Activated T-helper 2 cell treated with anti-CD3 and anti-CD28 coated beads, Interferon-gamma antibody, Interleukin-2, Interleukin-4, amounts not matched to agents 10 μg/mL and 5 μg/mL and 100 μg/mL, durations not matched to agents 14 hours and 24 hours and 36 hours (primary cell): ENCODE results near the gene PRKAB2. TPM values are rescaled to one million over a fixed set of nuclear protein-coding genes. Genes with fewer than 3 reads are reported as not detected.
A peak's percentile ranks its signal among the peaks of the same experiment; 100 is the strongest.

Source experiments
- DNase-seq: peaks from one replicate; pipeline ENCODE4 v3.0.0; 2021; ENCODE audit warnings: low spot score
- H3K27ac Mint-ChIP-seq: one replicate; pipeline ENCODE4 v1.8.0; 2021; ENCODE audit warnings: mixed read lengths
- H3K27me3 Mint-ChIP-seq: one replicate; pipeline ENCODE4 v1.8.0; 2021; ENCODE audit warnings: low read depth, mixed read lengths
- H3K36me3 Mint-ChIP-seq: one replicate; pipeline ENCODE4 v1.8.0; 2021; ENCODE audit warnings: low read depth, mixed read lengths
- H3K4me1 Mint-ChIP-seq: one replicate; pipeline ENCODE4 v1.8.0; 2021; ENCODE audit warnings: low read depth, mixed read lengths
- H3K4me3 Mint-ChIP-seq: one replicate; pipeline ENCODE4 v1.8.0; 2021; ENCODE audit warnings: low read depth, mild to moderate bottlenecking, moderate library complexity, mixed read lengths
- H3K9me3 Mint-ChIP-seq: one replicate; pipeline ENCODE4 v1.8.0; 2021; ENCODE audit warnings: mixed read lengths
- intact Hi-C: fragments of 100-400 bp; cut with micrococcal nuclease; formaldehyde crosslinking; loops from one replicate; pipeline ENCODE4 v1.15.1; 2023
- total RNA-seq: library from RNA; stranded (reverse); gene quantifications from 2 replicates; pipeline ENCODE4 v1.2.3, GENCODE V29; 2022

Gene PRKAB2, protein sequence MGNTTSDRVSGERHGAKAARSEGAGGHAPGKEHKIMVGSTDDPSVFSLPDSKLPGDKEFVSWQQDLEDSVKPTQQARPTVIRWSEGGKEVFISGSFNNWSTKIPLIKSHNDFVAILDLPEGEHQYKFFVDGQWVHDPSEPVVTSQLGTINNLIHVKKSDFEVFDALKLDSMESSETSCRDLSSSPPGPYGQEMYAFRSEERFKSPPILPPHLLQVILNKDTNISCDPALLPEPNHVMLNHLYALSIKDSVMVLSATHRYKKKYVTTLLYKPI
- 9.1 and 9.5 TPM in 2 replicates for total RNA-seq

DNA sequence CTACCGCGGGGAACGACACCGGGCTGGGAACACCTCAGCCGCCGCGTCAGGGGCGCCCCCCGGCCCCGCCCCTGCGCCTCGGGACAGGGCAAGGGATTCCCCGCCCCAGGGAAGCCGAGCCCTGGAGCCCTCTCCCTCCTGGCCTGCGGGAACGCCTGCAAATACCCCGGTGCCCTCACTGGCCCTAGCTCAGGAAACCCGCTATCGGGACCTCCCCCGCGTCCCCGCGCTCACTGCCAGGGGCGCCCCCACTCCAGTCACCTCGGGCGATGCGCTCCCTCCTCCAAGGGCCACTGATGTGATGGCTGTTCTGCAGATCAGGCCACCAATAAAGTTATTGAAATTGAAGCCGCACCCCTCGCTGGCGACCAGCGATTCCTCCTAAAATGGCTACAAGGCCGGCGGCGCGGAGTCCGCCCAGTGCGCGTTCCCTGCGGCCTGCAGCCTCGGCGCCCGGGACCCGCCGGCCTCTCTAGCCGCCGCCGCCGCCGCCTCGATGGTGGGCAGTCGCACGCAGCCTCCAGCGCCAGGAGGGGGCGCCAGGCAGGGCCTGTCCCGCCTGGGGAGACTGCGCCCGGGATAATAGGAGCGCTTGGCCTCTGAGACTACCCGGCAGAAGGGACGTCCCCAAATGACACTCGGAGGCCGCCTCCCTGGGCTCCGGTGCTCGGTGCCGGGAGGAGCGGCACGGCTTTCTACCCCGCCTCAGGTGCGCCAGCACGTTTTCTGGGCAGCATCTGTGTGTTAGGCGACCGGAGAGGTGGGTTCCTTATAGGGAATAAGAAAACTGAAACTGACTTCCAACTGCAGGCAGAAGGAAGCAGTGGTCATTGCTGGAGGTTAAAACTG is at the start of gene PRKAB2:
TSS of gene PRKAB2 (minus strand) at position 303 of the 849 bp plus-strand sequence. CDS start 326 bp downstream, outside the sequence.
- H3K27me3 Mint-ChIP-seq, result peaks cover 5% of the 10 kb centered on the region
- peak within 1 kb of the TSS; percentile 96 for H3K27ac Mint-ChIP-seq
- peak within 1 kb of the TSS; percentile 96 for H3K4me3 Mint-ChIP-seq
- peak; percentile 87 for DNase-seq
- H3K4me1 Mint-ChIP-seq, result peaks cover 37% of the 10 kb centered on the region
- no peaks in the 10 kb centered on the region for H3K9me3 Mint-ChIP-seq
- peaks cover 22% of the 10 kb centered on the region for H3K36me3 Mint-ChIP-seq
- intact Hi-C loops, result loop anchor here (1.0 kb wide), 2 partner anchors 70 to 88 kb away; partner anchors contain the start of gene CHD1L

DNA sequence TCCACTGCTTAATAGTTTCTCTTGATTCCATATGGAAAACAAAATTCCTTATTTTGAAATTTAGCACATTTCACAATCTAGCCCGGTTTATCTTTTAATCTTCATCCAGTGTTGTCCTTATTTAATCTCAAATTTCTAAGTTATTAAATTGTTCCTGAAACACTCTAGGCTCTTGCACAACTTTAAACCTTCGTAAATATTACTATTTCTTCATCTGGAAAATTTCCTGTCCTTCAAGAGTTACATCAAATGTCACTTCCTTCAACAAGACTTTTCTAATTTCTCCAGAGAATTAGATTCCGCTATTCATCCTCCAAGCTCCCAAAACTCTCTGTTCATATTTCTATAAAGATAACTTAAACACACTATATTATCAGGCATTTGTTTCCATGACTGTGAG is 46.3 kb upstream of the PRKAB2 start:
- DNase-seq, result no peak
- Mint-ChIP-seq H3K4me3 (no peak overlapping the region), H3K36me3 (no peaks in the 10 kb centered on the region), H3K4me1 (no peaks in the 10 kb centered on the region), H3K27me3 (peaks cover 19% of the 10 kb centered on the region), H3K9me3 (no peaks in the 10 kb centered on the region), H3K27ac (no peak overlapping the region)
- intact Hi-C loops, result no loop called here

DNA sequence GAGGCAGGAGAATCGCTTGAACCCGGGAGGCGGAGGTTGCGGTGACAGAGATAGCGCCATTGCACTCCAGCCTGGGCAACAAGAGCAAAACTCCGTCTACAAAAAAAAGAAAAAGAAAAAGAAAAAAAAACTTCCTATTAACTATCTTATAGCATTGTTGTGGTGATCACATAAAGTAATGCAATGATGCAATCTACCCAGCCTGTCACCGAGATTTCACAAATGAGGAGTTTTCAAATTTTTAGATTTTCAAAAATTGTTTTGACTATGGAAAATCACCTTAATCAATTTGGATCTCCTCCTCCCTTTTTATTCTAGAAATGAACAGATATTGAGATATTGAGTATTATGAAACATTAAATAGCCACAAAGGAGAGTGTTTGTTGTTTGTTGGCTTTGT is 44.9 kb upstream of the PRKAB2 start:
- DNase-seq, result no peak
- Mint-ChIP-seq H3K36me3 (no peaks in the 10 kb centered on the region), H3K4me1 (no peaks in the 10 kb centered on the region), H3K4me3 (no peak overlapping the region), H3K9me3 (no peaks in the 10 kb centered on the region), H3K27ac (no peak overlapping the region), H3K27me3 (peaks cover 18% of the 10 kb centered on the region)
- intact Hi-C loops, result no loop called here

DNA sequence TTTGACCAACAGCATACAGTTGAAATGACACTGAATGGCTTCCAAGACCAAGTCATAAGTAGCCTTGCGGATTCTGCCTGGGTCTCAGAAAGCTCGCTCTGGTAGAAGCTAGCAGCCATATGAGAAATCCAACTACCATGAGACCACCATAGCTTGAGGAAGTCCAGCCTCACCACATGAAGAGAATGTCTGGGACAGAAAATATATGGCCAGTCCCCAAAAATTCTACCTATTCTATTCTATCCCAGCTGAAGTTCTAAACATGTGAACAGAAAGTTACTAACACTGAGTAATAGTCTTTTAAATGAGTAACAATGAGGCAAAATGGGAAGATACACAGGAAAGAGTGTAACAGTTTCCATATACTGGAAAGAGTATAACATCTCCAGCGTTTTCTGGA is 43.9 kb upstream of the PRKAB2 start:
- Mint-ChIP-seq H3K27ac (no peak overlapping the region), H3K27me3 (peaks cover 20% of the 10 kb centered on the region), H3K4me1 (no peaks in the 10 kb centered on the region), H3K4me3 (no peak overlapping the region), H3K9me3 (no peaks in the 10 kb centered on the region), H3K36me3 (no peaks in the 10 kb centered on the region)
- no peak for DNase-seq
- intact Hi-C loops, result no loop called here

DNA sequence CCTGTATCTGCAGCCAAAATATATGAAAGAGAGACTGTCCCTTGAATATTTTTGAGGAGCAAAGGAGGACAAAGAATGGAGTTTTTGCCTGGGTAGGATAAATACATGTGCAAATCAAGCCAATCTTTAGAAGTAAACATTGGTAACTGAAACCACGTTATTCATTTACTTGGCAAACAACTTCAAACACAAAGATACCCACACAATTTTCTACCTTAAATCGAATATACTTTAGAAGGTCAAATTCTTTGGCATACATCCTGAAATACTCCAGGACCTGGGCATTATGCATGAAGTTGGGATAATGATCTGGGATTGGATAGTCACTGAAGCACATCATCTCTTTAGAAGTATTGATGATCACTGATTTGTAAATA is 43.3 kb upstream of the PRKAB2 start:
- H3K36me3 Mint-ChIP-seq, result no peaks in the 10 kb centered on the region

DNA sequence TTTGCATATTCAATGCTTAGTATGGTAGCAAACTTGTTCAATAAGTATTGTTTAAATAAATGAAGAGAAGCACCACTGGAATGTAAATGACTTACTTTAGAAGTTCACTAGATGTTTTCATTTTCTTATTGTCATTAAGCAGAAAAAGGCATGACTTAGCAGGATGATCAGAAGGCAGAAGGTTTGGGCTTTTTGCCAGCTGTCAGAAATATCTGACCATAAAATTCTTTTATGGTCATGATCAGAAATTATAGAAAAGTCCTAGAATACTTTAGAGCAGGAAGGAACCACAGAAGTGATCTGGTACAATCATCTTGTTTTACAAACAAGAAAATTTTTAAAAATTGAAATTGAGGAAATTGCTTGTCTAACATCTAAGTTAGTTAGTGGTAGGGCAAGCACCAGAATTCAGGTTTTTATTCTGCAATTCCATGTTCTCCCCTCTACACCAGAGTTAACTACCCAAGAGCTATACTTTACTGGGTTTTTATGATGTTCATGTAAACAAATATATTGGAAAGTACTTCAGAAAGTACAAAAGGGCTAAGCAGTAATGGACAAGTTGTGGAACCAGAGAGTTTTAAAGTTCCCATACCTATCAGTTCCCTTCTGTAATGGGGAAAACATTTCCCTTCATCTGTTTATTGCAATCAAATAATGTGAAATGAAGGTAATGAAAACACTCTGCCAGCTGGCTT is 42.7 kb upstream of the PRKAB2 start:
- Mint-ChIP-seq H3K27me3 (peaks cover 17% of the 10 kb centered on the region), H3K36me3 (no peaks in the 10 kb centered on the region), H3K4me3 (no peak overlapping the region), H3K9me3 (no peaks in the 10 kb centered on the region), H3K27ac (no peak overlapping the region), H3K4me1 (no peaks in the 10 kb centered on the region)
- no peak for DNase-seq
- intact Hi-C loops, result no loop called here

More for the DNA sequence above, 43.3 kb upstream of the PRKAB2 start:
- peaks cover 20% of the 10 kb centered on the region for H3K27me3 Mint-ChIP-seq
- no peak overlapping the region for H3K4me3 Mint-ChIP-seq
- H3K27ac Mint-ChIP-seq, result no peak overlapping the region
- intact Hi-C loops, result no loop called here
- no peaks in the 10 kb centered on the region for H3K9me3 Mint-ChIP-seq
- DNase-seq, result no peak
- H3K4me1 Mint-ChIP-seq, result no peaks in the 10 kb centered on the region

DNA sequence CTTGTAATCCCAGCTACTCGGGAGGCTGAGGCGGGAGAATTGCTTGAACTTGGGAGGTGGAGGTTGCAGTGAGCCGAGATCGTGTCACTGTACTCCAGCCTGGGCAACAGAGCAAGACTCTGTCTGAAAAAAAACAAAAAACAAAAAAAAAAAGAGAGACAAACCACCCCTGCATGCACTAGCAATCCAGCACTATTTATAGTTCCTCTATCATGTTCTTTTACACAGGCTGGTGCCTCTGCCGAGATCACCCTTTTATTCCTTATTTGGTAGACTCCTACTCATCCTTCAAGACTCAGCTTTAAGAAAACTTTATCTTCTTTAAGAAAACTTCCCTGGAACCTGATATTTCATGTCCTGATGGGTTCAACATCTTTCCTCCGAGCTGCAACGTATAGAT is 42.1 kb upstream of the PRKAB2 start:
- no peaks in the 10 kb centered on the region for H3K4me1 Mint-ChIP-seq
- intact Hi-C loops, result no loop called here
- no peak overlapping the region for H3K27ac Mint-ChIP-seq
- H3K9me3 Mint-ChIP-seq, result no peaks in the 10 kb centered on the region
- peaks cover 17% of the 10 kb centered on the region for H3K27me3 Mint-ChIP-seq
- H3K4me3 Mint-ChIP-seq, result no peak overlapping the region
- H3K36me3 Mint-ChIP-seq, result no peaks in the 10 kb centered on the region
- DNase-seq, result no peak

DNA sequence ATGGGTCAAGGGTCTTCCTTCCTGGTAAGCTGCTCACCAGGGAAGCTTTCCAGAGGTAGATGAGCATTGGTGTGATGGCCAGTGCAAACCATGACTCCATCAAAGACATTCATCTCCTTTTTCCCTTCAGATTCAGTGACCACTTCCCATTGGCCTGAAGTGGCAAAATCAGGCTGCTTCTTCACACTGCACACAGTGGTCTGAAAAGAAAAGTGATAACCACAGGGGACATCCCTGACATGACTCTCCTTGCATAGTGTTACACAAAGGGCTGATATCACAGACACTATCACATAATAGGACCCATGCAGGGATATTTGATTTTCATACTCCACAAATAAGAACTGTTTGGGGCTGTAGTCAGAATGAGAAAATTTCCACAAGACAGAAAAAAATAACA is 41.0 kb upstream of the PRKAB2 start:
- no peaks in the 10 kb centered on the region for H3K36me3 Mint-ChIP-seq
- DNase-seq, result no peak

DNA sequence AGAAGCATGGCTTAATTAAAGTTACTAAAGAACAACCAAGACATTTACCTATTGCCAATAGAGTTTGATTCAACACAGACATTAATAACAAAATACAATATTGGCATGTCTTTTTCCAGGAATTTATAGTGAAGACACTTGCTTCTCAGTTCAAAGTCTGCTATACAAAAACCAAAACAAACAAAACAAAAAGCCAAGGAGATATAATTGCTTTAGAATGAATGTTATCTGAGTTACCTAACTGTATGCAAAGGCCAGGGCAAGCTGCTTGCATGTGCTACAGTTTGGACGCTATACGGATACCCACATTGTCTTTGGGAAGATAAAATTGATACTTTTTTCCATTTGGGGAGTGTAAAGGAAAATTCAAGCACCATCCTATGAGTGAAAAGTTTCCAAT is 39.3 kb upstream of the PRKAB2 start:
- H3K9me3 Mint-ChIP-seq, result no peaks in the 10 kb centered on the region
- peaks cover 13% of the 10 kb centered on the region for H3K27me3 Mint-ChIP-seq
- DNase-seq, result no peak
- intact Hi-C loops, result no loop called here
- H3K4me3 Mint-ChIP-seq, result no peak overlapping the region
- H3K27ac Mint-ChIP-seq, result no peak overlapping the region
- H3K36me3 Mint-ChIP-seq, result no peaks in the 10 kb centered on the region
- no peaks in the 10 kb centered on the region for H3K4me1 Mint-ChIP-seq

More for the DNA sequence above, 41.0 kb upstream of the PRKAB2 start:
- no peak overlapping the region for H3K4me3 Mint-ChIP-seq
- intact Hi-C loops, result no loop called here
- no peaks in the 10 kb centered on the region for H3K4me1 Mint-ChIP-seq
- H3K27me3 Mint-ChIP-seq, result peaks cover 13% of the 10 kb centered on the region
- no peak overlapping the region for H3K27ac Mint-ChIP-seq
- H3K9me3 Mint-ChIP-seq, result no peaks in the 10 kb centered on the region

DNA sequence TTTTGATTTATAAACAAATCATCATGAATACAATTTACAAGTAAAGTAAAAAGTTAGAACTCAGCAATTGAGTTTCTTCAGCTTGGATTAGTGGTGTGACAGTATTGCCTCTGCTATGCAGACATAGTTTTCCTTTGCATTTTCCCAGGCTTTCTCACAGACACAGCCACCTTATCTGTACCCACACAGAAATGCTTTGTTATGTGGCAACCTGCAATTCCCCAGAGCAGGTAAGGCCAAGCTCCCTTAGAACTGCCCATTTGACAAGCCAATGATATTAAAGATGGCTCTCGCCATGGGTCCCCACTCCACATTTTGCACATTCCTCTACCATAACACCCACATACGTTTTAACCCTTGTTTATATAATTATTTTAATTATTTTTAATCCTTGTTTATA is 38.7 kb upstream of the PRKAB2 start:
- Mint-ChIP-seq H3K36me3 (no peaks in the 10 kb centered on the region), H3K4me3 (no peak overlapping the region), H3K4me1 (no peaks in the 10 kb centered on the region), H3K9me3 (no peaks in the 10 kb centered on the region), H3K27ac (no peak overlapping the region), H3K27me3 (peaks cover 12% of the 10 kb centered on the region)
- intact Hi-C loops, result no loop called here
- no peak for DNase-seq

DNA sequence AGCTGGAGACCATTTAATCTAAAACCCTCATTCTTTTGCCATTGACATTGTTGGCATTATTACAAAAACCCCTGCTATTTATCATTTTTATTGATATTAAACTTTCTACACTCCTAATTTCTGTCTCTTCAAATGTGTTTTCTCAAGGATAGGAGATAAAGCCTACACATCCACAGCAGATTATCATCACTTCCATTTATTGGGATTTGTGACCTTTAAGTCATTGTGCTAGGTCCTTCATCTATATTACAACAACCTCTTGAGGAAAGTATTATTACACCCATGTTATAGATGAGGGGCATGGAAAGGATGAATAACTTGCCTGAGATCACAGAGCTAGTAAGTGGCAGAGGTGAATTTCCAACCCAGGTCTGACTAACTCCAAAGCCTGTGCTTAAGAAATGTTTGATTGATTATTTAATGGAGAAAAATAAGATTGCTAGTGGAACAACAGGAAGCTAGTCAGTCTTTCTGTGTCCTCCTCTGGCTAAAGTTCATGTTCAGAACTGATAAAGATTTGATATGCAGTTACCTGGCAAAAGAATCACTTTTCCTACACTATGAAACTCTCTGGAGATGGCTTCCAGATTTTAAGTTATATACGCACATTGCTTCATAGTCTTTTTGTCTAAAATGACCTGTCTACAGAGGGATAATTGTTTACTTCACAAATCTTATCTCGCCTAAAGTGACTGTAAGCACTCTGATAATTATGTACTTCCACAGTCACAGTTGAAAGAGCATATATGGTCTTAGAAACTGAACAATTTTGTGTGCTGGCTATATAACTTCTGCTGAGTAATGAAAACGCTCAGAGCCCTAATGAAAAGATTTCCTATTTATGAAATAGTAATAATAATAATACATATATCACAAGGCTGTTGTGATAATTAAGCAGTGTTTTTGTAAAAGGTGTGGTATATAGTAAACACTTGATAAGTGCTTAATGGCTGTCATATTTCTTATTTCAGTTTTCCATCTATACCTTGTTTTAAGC is 37.9 kb upstream of the PRKAB2 start:
- Mint-ChIP-seq H3K27ac (no peak overlapping the region), H3K27me3 (peaks cover 10% of the 10 kb centered on the region), H3K4me1 (no peaks in the 10 kb centered on the region), H3K4me3 (no peak overlapping the region), H3K9me3 (no peaks in the 10 kb centered on the region), H3K36me3 (no peaks in the 10 kb centered on the region)
- no peak for DNase-seq
- intact Hi-C loops, result no loop called here

DNA sequence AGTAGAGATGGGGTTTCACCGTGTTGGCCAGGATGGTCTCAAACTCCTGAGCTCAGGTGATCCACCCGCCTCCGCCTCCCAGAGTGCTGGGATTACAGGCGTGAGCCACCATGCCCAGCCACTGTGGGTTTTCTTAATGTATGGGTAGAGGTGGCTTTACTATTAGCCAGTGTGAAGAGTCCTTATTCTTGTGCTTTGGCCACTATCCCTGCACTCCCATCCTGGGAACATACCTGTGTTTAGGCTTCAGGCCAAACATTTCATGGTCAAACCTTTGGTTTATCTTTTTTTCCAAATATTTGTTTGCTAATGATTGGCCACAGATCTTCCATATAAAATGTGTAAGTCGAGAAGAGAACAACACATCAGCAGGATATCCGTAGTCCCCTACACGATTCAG is 36.3 kb upstream of the PRKAB2 start:
- intact Hi-C loops, result no loop called here

More for the DNA sequence above, 36.3 kb upstream of the PRKAB2 start:
- Mint-ChIP-seq H3K27ac (no peak overlapping the region), H3K36me3 (no peaks in the 10 kb centered on the region), H3K9me3 (no peaks in the 10 kb centered on the region), H3K4me3 (no peak overlapping the region), H3K27me3 (peaks cover 5% of the 10 kb centered on the region), H3K4me1 (no peaks in the 10 kb centered on the region)
- DNase-seq, result no peak
